PC-3 (cell line): ENCODE measurements around the gene NPBWR2.

Source experiments
- EZH2 ChIP-seq: fragments of 300-600 bp; sonication (generic); IDR thresholded peaks from one replicate; pipeline ENCODE4 v1.6.1; 2017; ENCODE audit warnings: antibody characterized with exemption, mild to moderate bottlenecking, low read length; ENCODE audit not compliant: unreplicated experiment
- TF ChIP-seq, protein P1 (sequence below): fragments of 300-600 bp; sonication (generic); conservative IDR thresholded peaks from 2 replicates; pipeline ENCODE4 v1.5.1; 2017; ENCODE audit warnings: antibody characterized with exemption, low read depth, mild to moderate bottlenecking, low read length

DNA sequence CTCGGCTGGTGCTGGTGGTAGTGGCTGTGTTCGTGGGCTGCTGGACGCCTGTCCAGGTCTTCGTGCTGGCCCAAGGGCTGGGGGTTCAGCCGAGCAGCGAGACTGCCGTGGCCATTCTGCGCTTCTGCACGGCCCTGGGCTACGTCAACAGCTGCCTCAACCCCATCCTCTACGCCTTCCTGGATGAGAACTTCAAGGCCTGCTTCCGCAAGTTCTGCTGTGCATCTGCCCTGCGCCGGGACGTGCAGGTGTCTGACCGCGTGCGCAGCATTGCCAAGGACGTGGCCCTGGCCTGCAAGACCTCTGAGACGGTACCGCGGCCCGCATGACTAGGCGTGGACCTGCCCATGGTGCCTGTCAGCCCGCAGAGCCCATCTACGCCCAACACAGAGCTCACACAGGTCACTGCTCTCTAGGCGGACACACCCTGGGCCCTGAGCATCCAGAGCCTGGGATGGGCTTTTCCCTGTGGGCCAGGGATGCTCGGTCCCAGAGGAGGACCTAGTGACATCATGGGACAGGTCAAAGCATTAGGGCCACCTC is 8.8 kb downstream of the NPBWR2 start:
- TF ChIP-seq, protein P1, sequence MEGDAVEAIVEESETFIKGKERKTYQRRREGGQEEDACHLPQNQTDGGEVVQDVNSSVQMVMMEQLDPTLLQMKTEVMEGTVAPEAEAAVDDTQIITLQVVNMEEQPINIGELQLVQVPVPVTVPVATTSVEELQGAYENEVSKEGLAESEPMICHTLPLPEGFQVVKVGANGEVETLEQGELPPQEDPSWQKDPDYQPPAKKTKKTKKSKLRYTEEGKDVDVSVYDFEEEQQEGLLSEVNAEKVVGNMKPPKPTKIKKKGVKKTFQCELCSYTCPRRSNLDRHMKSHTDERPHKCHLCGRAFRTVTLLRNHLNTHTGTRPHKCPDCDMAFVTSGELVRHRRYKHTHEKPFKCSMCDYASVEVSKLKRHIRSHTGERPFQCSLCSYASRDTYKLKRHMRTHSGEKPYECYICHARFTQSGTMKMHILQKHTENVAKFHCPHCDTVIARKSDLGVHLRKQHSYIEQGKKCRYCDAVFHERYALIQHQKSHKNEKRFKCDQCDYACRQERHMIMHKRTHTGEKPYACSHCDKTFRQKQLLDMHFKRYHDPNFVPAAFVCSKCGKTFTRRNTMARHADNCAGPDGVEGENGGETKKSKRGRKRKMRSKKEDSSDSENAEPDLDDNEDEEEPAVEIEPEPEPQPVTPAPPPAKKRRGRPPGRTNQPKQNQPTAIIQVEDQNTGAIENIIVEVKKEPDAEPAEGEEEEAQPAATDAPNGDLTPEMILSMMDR: no peak
- no peak for TF ChIP-seq EZH2
